B cell (primary cell): ENCODE measurements around the gene ADPRS. TPM values are rescaled to one million over a fixed set of nuclear protein-coding genes. Genes with fewer than 3 reads are reported as not detected.

Experiments
- ATAC-seq: fragments of 200-7000 bp; cut with Tn5 transposase; one replicate; pipeline ENCODE4 v1.10.0; 2021; ENCODE audit warnings: low read depth, mild to moderate bottlenecking, moderate number of reproducible peaks, moderate library complexity
- CTCF ChIA-PET: fragments of 350-600 bp; sonication (Branson Sonifier 250); formaldehyde crosslinking; loops from one replicate; lab custom pipeline; 2021; ENCODE audit warnings: antibody characterized with exemption, inconsistent platforms; lab: Charles Lee
- POLR2A ChIA-PET: fragments of 350-600 bp; sonication (Branson Sonifier 250); formaldehyde crosslinking; loops from one replicate; lab custom pipeline; 2021; ENCODE audit warnings: antibody characterized with exemption; lab: Charles Lee
- DNase-seq: peaks from one replicate; pipeline ENCODE4 v3.0.0; 2013
- H2AFZ ChIP-seq: 2 replicates; pipeline ENCODE4 v1.6.1; 2012; ENCODE audit warnings: mild to moderate bottlenecking, low read depth, low read length; ENCODE audit not compliant: insufficient read depth, poor library complexity, severe bottlenecking
- H3K27ac ChIP-seq, 2 donors: 1 replicate in 1 of 2; 2 replicates in 1 of 2; pipeline ENCODE4 v1.5.1; 2012 to 2013; ENCODE audit warnings: low read length in 2 of 2, mild to moderate bottlenecking in 2 of 2, moderate library complexity in 1 of 2
- H3K27me3 ChIP-seq, 4 experiments: fragments of 200-600 bp in 1 of 4; sonication (generic) in 1 of 4; replicated peaks in 1 of 4; 1 replicate in 2 of 4; 2 replicates in 2 of 4; pipeline versions ENCODE4 v1.6.1 to v1.7.0; 2013 to 2016; ENCODE audit warnings: low read length in 3 of 4, mild to moderate bottlenecking in 2 of 4, mixed read lengths in 1 of 4, moderate library complexity in 1 of 4; ENCODE audit not compliant: insufficient read depth in 4 of 4, control insufficient read depth in 3 of 4; ENCODE audit errors: control extremely low read depth in 1 of 4
- H3K36me3 ChIP-seq, 2 experiments: replicated peaks in 1 of 2; 1 replicate in 1 of 2; 2 replicates in 1 of 2; pipeline versions ENCODE4 v1.6.1 to v1.7.1; 2013; ENCODE audit warnings: low read length in 1 of 2; ENCODE audit not compliant: insufficient read depth in 2 of 2, control insufficient read depth in 1 of 2; ENCODE audit errors: control extremely low read depth in 1 of 2, extremely low read depth in 1 of 2
- H3K4me1 ChIP-seq, 2 donors: fragments of 200-600 bp in 1 of 2; sonication (generic) in 1 of 2; 1 replicate in 1 of 2; 2 replicates in 1 of 2; pipeline versions ENCODE4 v1.5.1 to v1.6.1; 2013 to 2017; ENCODE audit warnings: low read length in 2 of 2; ENCODE audit not compliant: control insufficient read depth in 2 of 2, insufficient read depth in 2 of 2
- H3K4me2 ChIP-seq: replicated peaks from 2 replicates; pipeline ENCODE3; 2012; ENCODE audit warnings: mild to moderate bottlenecking, low read depth, low read length; ENCODE audit not compliant: poor library complexity, severe bottlenecking
- H3K4me3 ChIP-seq, 5 experiments: fragments of 200-600 bp in 1 of 5; sonication (generic) in 1 of 5; 1 replicate in 3 of 5; 2 replicates in 2 of 5; pipeline versions ENCODE4 v1.5.1 to v1.7.0; 2011 to 2016; ENCODE audit warnings: low read length in 4 of 5, mild to moderate bottlenecking in 4 of 5, low read depth in 2 of 5, control low read depth in 1 of 5, moderate library complexity in 1 of 5; ENCODE audit not compliant: insufficient read depth in 1 of 5; ENCODE audit errors: control extremely low read depth in 1 of 5, extremely low read depth in 1 of 5
- H3K79me2 ChIP-seq: fragments of 200-600 bp; sonication (generic); one replicate; pipeline ENCODE4 v1.6.0; 2016; ENCODE audit warnings: low read length; ENCODE audit not compliant: control insufficient read depth, insufficient read depth
- H3K9ac ChIP-seq: fragments of 200-600 bp; sonication (generic); 2 replicates; pipeline ENCODE4 v1.6.1; 2017; ENCODE audit warnings: mild to moderate bottlenecking, low read length, moderate library complexity
- H3K9me3 ChIP-seq, 3 donors: one replicate each; pipeline versions ENCODE4 v1.6.1 to v1.7.1; 2013; ENCODE audit warnings: low read length in 2 of 3; ENCODE audit not compliant: control insufficient read depth in 2 of 3, insufficient read depth in 1 of 3; ENCODE audit errors: control extremely low read depth in 1 of 3
- H4K20me1 ChIP-seq: 2 replicates; pipeline ENCODE4 v1.6.0; 2012; ENCODE audit warnings: mild to moderate bottlenecking, low read length; ENCODE audit not compliant: insufficient read depth, control insufficient read depth, poor library complexity, severe bottlenecking
- H3K27ac Mint-ChIP-seq: one replicate; pipeline ENCODE4 v1.8.0; 2021; ENCODE audit warnings: mixed read lengths
- H3K27me3 Mint-ChIP-seq: one replicate; pipeline ENCODE4 v1.8.0; 2021; ENCODE audit warnings: mixed read lengths
- H3K4me1 Mint-ChIP-seq: one replicate; pipeline ENCODE4 v1.8.0; 2021; ENCODE audit warnings: mixed read lengths
- H3K4me3 Mint-ChIP-seq: one replicate; pipeline ENCODE4 v1.8.0; 2021; ENCODE audit warnings: mixed read lengths
- H3K9me3 Mint-ChIP-seq: one replicate; pipeline ENCODE4 v1.8.0; 2022; ENCODE audit warnings: mixed read lengths; ENCODE audit not compliant: insufficient read depth
- CTCF ChIP-seq: fragments of 200-600 bp; IDR thresholded peaks from one replicate; pipeline ENCODE4 v1.8.0; 2022; ENCODE audit warnings: antibody characterized with exemption, mild to moderate bottlenecking
- EZH2 ChIP-seq: IDR thresholded peaks from 2 replicates; pipeline ENCODE4 v1.6.1; 2012; ENCODE audit warnings: borderline replicate concordance, low read depth, mild to moderate bottlenecking, moderate library complexity, low read length; ENCODE audit not compliant: insufficient read depth, poor library complexity, severe bottlenecking
- WGBS: methylation state at CpG from one replicate; pipeline ENCODE4 v1.1.5; 2013; ENCODE audit warnings: missing lambda C conversion rate; ENCODE audit not compliant: insufficient coverage; 5-methylcytosine and 5-hydroxymethylcytosine counted together
- intact Hi-C: fragments of 100-400 bp; cut with micrococcal nuclease; formaldehyde crosslinking; loops from one replicate; pipeline ENCODE4 v1.10.0; 2022
- polyA plus RNA-seq: library from polyadenylated mRNA; depleted of rRNA; stranded (reverse); fragments of >200 nt; gene quantifications from 2 replicates; pipeline ENCODE4 v1.2.3, GENCODE V29; 2012
- total RNA-seq, 2 donors: library from RNA; stranded (reverse); fragments of 120-200 nt in 1 of 2; gene quantifications; 1 replicate in 1 of 2; 2 replicates in 1 of 2; pipeline versions ENCODE4 v1.2.3 to v1.2.4, GENCODE V29; 2013 to 2022

The ADPRS gene
- total and polyA plus RNA-seq, 2 donors (not counting 1 experiment from before 2014, with no cell fraction given) = 15.0 to 20.9 TPM

- Histone ChIP-seq H3K9me3 (no peaks in the 10 kb centered on the region), H4K20me1 (no peaks in the 10 kb centered on the region), H3K27me3 (peaks cover 0 to 22% (median 2%) of the 10 kb centered on the region in 4 experiments), H3K79me2 (no peaks in the 10 kb centered on the region), H2AFZ (no peak overlapping the region), H3K36me3 (no peaks in the 10 kb centered on the region), H3K27ac (no peak overlapping the region), H3K4me1 (peaks cover 18 to 19% of the 10 kb centered on the region in 2 donors), H3K9ac (no peak overlapping the region), H3K4me2 (no peak overlapping the region), H3K4me3 (no peak overlapping the region)
- Mint-ChIP-seq H3K27ac (no peak overlapping the region), H3K27me3 (peaks cover 7% of the 10 kb centered on the region), H3K4me3 (no peak overlapping the region), H3K4me1 (peaks cover 21% of the 10 kb centered on the region), H3K9me3 (no peaks in the 10 kb centered on the region)
- ATAC-seq = no peak
- intact Hi-C loops = no loop called here
- DNase-seq = no peak
- 95% methylated on average over 9 of the region's 11 CpGs for WGBS
- CTCF ChIA-PET = no interaction called here
- TF ChIP-seq CTCF (no peak), EZH2 (no peak)
- POLR2A ChIA-PET = interaction anchor here (0.7 kb wide), 1 partner anchor 234 kb away, joined by 3 read pairs; no protein-coding TSS in a partner anchor
These were observed 39.6 kb downstream of the ADPRS start for GRCh38 chr1:36128126-36128904.

- intact Hi-C loops = no loop called here
- Histone ChIP-seq H3K4me1 (peaks cover 13 to 14% of the 10 kb centered on the region in 2 donors), H3K27ac (no peak overlapping the region), H3K4me2 (no peak overlapping the region), H3K9ac (no peak overlapping the region), H2AFZ (no peak overlapping the region), H3K36me3 (no peaks in the 10 kb centered on the region), H3K4me3 (no peak overlapping the region), H3K9me3 (no peaks in the 10 kb centered on the region), H3K27me3 (peaks cover 0 to 17% (median 2%) of the 10 kb centered on the region in 4 experiments), H3K79me2 (no peaks in the 10 kb centered on the region), H4K20me1 (no peaks in the 10 kb centered on the region)
- 100% methylated on average over 1 of the region's 3 CpGs for WGBS
- no peak overlapping the region for H3K4me3 Mint-ChIP-seq
- DNase-seq (no peak), ATAC-seq (no peak)
- H3K4me1 Mint-ChIP-seq = peaks cover 16% of the 10 kb centered on the region
- ChIA-PET POLR2A (interaction anchor here (0.7 kb wide), 1 partner anchor 234 kb away, joined by 3 read pairs; no protein-coding TSS in a partner anchor), CTCF (no interaction called here)
- no peaks in the 10 kb centered on the region for H3K9me3 Mint-ChIP-seq
- H3K27me3 Mint-ChIP-seq = peaks cover 4% of the 10 kb centered on the region
- no peak for TF ChIP-seq CTCF
- no peak for TF ChIP-seq EZH2
- H3K27ac Mint-ChIP-seq = no peak overlapping the region
These were observed 40.2 kb downstream of the ADPRS start for GRCh38 chr1:36128905-36129206.
